NK-92 (cell line): Measurements from ENCODE around the gene SH3GL1.
"Not testable (repeated sequence)": the region's sequence is repeated elsewhere in the genome, so short reads cannot be mapped to it uniquely, and the experiment has no call there.

Source experiments
- DNase-seq: peaks from one replicate; lab custom pipeline; 2025; ENCODE audit not compliant: unreplicated experiment; lab: John Stamatoyannopoulos, UW

SH3GL1 gene

DNA sequence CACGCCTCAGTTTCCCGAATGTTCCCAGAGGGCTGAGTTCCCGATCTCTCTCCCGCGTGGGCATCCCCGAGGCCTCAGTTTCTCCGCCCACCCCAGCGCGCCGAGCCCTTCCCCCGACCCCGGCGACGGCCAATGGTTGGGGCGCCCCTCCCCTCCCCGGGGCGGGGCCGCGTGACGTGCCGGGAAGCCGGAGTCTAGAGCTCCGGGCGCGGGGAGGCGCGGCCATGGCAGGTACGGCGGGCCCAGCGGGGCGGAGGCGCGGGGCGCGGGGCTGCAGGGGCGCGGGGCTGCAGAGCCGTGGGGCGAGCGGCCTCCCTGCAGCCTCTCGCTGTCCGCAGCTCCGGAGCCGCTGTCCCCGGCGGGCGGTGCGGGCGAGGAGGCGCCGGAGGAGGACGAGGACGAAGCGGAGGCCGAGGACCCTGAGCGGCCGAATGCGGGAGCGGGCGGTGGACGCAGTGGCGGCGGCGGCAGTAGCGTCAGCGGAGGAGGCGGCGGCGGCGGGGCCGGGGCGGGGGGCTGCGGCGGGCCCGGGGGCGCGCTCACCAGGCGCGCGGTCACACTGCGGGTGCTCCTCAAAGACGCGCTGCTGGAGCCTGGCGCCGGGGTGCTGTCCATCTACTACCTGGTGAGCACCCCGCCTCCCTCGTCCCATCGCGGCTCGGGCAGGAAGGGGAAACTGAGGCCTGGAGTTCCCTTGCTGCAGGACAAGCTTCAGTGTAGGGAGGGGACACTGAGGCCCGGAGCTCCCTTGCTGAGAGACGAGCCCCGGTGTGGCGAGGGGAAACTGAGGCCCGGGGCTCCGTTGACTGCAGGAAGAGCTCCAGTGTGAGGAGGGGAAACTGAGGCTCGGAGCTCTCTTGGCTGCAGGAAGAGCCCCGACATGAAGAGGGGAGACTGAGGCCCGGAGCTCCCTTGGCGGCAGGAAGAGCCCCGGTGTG is 56.7 kb downstream of the SH3GL1 start, which contains the start of gene MPND:
Gene MPND, plus strand, starts transcription at position 193 of the 938 bp plus-strand sequence. Its CDS starts 32 bp downstream, at position 225.
- peak; percentile 31 for DNase-seq

DNA sequence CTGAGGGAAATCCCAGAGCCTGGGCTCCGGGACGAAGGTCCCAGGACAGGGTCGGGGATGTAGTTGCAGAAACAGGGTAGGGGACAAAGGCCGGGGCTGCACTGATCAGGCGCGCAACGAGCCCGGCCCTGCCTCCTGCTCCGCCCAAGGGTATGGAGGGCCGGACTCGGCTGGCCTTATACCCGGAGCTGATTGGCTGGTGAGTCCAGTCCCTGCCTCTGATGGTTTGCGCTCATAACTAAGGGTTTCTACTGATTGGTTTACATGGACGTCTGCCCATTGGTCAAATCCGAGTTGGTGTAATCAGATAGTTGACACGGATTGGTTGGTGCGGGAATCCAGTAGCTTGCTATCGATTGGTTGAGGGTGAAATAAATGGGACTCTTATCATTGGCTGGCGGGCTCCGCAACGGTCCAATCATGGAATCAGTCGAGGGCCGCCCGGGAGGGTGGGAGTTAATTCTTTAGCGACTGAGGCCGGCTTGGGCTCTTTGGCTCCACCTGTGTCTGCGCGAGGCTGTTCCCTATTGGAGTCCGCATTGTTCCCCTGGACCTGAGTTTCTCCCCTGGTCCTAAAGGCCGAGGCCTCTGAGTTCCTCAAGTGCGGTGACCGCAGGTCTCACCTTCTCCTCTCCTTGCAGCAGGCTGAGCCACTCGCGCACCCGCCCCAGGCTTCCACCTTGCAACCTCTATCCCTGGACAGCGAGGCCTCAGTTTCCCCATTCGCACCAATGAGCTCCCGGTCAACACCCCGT is 57.6 kb downstream of the SH3GL1 start:
- DNase-seq: peak; percentile 68

DNA sequence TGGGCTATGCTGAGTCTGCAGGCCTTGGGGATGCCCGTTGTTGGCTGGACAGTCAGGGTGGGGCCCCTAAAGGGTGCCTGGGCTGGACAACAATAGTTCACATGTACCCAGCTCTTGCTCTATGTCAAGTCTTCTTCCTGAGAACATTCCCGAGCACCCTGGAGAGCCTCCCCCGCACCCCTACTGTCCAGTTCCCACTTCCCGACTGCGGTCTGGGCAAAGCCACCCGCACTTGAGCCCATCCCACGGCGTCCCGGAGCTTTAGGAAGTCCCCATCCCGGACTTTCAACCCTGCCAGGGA is 58.1 kb downstream of the SH3GL1 start:
- no peak for DNase-seq

DNA sequence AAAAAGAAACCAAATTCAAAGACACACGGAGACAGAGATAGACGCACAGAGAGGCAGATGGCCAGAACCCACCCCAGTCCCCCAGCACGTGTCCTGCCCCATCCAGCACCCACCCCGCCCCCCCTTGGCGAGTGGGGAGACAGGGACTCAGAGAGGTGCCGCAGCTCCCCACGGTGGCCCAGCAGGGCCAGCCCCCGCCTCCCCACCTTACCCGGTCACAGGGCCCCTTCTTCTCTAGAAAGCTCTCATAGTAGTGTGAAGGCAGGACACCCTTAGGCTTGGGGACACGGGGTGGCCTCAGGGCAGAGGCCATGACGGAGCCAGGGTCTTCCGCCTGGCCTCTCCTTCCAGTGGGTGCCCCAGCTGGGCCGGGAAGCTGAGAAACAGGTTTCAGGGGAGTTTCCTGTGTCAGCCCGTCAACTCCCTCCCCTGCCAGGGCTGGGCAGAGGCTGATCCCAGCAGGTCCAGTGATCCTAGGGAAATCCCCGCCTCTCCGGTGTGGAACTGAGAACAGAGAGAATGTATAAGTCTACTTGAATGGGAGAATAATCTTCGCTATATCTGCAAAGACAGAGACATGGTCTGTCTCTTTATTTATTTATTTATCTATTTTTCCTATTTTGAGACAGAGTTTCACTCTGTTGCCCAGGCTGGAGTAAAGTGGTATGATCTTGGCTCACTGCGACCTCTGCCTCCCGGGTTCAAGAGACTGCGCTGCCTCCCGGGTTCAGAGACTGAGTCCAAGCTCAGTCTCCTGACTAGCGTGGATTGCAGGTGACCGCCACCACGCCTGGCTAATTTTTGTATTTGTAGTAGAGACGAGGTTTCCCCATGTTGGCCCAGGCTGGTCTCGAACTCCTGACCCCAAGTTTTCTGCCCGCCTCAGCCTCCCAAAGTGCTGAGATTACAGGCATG is 61.6 kb downstream of the SH3GL1 start, which contains the start of gene STAP2:
Gene STAP2, minus strand, starts transcription at position 387 of the 915 bp plus-strand sequence. Its CDS starts 74 bp downstream, at position 313.
- no peak for DNase-seq

DNA sequence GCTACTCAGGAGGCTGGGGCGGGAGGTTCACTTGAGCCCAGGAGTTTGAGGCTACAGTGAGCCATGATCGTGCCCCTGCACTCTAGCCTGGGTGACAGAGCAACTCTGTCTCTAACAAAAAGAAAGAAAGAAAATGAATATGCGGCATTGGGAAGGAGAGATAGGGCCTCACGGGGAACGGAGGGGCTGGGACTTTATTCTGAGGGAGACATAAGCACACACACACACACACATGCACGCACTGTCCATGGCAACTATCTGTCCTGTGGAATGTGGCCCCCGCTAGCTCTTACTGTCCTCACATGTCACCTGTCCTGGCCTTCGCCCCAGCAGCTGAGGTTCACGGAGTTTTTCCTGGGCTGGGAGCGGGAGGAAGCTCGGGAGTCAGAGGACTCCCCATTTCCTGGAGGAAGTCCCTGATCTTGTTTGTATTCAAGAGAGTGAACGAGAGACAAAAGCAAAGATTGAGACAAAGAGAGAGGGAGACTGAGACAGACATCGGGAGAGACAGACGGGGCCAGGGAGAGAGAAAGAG is 62.4 kb downstream of the SH3GL1 start:
- no peak for DNase-seq

DNA sequence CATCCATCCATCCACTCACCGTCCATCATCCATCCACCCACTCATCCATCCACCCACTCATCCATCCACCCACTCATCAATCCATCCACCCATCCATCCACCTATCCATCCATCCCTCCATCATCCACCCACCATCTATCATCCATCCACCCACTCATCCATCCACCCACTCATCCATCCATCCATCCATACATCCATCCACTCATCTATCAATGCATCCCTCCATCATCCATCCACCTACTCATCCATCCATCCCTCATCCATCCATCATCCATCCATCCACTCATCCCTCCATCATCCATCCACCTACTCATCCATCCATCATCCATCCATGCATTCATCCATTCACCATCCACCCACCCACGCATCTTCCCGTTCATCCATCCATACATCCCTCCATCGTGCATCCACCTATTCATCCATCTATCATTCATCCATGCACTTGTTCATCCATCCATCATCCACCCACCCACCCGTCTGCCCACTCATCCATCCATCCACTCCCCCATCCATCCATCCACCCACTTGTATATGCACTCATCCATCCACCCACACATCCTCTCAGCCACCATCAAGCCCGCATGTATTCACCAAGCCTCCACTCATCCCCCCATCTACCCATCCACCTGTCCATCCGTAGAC is 65.3 kb downstream of the SH3GL1 start:
- DNase-seq: no peak

DNA sequence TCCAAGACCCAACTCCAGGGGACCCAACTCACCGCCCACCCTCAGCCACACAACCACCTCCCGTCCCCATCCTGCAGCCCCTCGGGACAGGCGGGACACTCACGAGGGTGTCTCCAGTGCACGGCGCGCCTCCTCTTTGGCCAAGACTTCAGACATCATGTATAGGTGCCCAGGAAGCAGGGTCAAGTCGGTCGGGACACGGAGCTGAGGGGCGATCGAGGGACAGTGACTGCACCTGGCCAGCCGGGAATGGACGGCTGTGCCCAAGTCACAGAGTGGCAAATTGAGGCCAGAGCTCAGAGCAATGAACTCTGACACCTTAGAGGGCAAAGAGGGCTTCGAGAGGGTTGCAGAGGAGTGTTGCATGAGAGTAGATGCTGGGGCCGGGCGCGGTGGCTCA is 70.5 kb downstream of the SH3GL1 start:
- no peak for DNase-seq

DNA sequence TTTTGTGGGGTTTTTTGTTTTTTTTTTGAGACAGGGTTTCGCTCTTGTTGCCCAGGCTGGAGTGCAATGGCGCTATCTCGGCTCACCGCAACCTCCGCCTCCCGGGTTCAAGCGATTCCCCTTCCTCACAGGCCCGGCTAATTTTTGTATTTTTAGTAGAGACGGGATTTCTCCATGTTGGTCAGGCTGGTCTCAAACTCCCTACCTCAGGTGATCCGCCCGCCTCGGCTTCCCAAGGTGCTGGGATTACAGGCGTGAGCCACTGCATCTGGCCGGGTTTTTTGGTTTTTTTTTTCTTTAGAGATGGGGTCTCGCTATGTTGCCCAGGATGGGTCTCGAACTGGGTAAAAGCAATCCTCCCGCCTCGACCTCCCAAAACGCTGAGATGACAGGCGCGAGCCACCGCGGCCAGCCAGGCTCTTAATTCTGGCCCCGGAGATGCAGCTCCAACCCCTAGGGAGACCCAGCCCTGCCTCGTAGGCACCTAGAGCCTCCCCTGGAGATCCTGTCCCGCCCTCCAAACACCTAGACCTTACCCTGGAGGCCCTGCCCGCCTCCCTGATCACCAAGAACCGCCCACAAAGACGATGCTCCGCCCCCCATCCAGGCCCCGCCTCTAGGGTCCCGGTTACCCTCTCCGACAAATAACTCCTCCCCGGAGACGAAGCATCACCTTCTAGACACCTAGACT is 71.2 kb downstream of the SH3GL1 start:
- DNase-seq: not testable (repeated sequence)

DNA sequence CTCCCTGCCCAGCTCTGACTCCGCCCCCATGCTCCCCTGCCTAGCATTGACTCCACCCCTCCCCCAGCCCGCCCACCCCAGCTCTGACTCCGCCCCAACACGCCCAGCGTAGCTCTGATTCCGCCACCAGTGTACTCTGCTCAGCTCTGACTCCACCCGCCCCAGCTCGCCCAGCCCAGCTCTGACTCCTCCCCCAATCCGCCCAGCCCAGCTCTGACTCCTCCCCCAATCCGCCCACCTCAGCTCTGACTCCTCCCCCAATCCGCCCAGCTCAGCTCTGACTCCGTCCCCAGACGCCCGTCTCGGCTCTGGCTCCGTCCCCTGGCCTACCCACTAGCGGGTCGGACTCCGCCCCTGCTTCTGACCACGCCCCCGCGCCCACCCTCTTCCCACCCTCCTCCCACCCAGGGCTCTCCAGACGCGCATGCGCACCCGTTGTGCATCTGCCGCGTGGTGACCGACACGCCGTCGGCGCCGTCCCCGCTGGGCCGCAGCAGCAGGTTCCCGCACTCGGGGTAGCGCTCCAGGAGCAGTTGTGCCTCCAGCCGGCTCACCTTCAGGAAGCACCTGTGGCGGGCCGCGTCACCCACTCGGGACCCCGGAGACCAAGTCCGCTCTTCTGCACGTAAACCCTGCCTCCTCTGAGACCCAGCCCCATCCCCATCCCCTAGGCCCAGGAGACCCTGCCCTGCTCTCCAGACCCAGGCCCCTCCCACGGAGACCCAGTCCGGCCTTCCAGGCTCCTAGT is 71.9 kb downstream of the SH3GL1 start:
- peak; percentile 65 for DNase-seq

DNA sequence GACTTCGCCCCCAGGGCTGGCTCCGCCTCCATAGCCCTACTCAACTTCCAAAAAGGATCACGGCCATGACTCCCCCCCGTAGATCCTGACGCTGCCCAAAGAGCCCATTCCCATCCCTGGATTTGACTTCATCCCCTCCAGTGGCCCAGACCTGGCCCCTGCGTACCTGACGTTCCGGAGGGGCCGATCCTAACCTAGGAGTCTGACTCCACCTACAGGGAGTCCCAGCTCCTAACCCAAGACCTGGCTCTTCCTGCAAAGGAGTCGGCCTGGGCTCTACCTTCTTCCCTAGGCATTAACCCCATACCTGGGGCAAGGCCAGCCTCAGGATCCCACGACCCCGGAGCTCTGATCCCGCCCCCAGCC is 72.5 kb downstream of the SH3GL1 start:
- DNase-seq: no peak

DNA sequence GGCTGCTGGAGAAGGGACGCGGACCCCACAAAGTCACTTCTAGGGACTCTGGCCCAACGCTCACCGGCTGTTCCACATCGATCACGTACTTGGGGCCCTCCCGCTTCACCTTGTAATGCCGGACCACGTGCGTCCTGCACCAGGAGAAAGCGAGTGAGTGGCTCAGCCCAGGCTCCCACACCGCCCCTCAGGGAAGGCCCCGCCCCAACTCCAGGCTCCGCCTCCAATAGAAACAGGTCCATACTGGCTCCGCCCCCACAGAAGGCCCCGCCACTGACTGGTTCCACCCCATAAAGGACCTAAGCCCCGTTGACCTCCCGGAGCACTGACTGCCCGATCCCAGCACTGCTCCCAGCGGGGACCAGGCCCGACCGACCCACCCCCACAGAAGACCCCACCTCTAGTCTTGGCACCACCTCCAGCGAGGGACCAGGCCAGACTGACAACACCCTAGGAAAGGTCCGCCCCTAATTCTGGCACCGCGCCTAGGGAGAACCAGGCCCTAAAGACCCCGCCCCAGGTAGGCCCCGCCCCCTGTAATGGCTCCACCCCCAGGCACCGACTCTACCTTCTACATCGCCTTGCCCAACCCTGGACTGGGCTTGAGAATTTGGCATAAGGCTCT is 73.0 kb downstream of the SH3GL1 start:
- DNase-seq: no peak

DNA sequence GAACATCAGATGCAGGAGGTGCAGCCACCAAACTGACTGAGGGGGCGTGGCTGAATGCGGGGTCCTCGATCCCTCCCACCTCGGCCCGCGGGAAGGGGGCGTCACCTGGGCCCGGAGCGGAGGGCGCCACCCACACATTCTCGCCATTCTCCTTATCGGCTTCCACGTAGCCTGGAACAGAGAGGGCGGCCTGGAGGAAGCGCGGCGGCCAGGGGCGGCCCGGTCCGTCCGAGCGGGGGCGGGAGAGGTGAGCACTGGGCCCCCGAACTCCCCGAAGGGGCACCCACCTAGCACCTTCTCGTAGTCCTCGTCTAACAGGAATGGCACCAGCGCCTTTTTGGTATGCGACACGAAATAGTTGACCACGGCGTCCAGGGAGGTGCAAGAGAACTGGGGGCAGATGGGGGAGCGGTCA is 73.5 kb downstream of the SH3GL1 start:
- no peak for DNase-seq

DNA sequence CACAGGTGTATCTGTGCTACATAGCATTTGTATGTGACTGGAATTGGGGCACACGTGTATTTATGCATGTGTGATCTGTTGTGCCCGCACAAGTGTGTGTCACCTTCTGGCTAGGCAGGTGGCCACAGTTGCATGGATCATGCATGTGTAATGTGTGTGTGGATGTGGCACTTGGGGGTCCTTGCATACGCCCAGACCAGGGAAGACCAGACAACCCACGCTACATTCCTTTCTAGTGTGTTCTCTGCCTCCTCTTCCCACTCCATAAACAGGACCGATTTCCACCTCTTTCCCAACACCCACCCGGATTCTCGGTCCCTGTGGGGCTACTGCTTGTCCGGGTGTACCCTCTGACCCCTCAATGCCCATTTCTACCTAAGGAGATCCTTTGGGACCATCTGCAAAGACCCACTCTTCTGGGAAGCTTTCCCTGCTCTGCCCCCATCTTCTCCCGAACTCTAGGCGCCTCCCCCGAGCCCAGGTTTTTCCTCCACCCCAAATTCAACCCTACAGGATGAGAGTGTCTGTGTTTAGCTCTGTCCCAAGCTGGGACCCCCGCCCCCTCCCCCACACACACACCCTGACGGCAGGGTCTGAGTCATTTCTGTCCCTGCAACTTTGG is 74.0 kb downstream of the SH3GL1 start:
- no peak for DNase-seq

DNA sequence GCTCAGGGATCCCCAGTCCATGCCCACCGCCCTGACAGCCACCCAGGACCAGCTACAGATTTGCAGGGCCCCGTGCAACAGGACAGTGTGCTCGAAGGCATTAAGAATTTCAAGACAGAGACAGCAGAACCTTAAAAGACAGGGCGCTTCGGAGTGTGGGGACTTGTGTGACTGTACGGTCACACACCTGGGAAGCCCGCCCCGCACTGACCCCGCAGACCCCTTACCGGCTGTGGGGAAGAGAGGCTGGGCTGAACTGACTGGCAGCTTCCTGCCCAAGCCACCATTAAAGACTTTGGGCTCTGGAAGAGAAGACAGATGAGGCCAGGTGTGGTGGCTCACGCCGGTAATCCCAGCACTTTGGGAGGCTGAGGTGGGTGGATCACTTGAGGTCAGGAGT is 76.1 kb downstream of the SH3GL1 start:
- no peak for DNase-seq

DNA sequence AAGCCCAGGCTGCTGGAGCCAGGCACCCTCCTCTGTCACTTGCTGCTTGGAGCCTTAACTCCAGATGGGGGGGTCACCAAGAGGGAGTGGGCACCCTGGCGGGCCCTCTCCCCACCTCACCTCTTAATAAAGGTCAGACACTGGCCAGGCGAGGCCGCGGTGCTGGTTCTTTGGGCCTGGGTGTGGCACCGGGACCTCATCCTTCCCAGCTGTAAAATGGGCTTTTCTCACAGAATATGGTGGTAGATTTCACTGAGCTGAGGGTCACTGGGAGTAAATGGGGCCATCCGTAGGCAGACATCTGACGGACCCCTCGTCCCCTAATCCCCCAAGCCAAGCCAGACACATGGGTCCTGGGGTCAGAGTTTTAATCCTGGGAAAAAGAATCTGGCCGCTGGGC is 76.7 kb downstream of the SH3GL1 start:
- DNase-seq: no peak

DNA sequence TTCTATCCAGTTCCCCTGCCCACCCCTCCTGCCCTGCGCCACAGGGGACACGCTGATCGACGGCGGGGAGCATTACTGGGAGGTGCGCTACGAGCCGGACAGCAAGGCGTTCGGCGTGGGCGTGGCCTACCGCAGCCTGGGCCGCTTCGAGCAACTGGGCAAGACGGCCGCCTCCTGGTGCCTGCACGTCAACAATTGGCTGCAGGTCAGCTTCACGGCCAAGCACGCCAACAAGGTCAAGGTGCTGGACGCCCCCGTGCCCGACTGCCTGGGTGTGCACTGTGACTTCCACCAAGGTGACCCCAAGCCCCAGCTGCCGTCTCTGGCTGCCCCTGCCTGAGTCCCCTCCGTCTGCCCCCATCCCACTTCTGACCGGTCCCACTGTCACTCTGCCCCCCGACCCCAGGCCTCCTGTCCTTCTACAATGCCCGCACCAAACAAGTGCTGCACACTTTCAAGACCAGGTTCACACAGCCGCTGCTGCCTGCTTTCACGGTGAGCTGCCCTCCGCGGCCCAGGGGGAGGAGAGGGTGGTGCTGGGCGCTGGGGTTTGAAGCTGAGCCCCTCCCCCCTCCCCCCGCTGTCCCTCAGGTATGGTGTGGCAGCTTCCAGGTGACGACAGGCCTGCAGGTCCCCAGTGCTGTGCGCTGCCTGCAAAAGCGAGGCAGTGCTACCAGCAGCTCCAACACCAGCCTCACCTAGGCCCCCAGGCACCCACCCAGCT is 77.2 kb downstream of the SH3GL1 start:
- no peak for DNase-seq

DNA sequence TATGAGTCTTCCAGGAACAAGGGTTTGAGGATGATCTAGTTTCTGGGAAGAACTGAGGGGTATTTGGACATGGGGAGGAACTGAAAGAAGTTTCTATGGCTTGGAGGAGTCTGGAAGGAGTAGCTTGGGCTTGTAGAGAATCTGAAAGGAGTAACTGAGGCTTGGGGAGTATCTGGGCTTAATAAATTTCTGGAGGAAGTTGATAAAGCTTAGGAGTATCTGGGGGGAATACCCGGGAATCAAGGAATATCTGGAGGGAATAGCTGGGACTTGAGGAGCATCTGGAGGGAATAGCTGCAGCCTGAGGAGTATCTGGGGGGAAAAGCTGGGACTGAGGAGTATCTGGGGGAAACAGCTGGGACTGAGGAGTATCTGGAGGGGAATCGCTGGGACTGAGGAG is 79.9 kb downstream of the SH3GL1 start:
- DNase-seq: no peak
